Effector memory CD4-positive, alpha-beta T cell (primary cell): ENCODE results near the gene CYP3A5.
"Not testable (repeated sequence)": the region's sequence is repeated elsewhere in the genome, so short reads cannot be mapped to it uniquely, and the experiment has no call there.

Source experiments
- DNase-seq, 3 donors: peaks; one replicate each; pipeline ENCODE4 v3.0.0-alpha.2; 2020
- H3K27ac ChIP-seq: 2 replicates; pipeline ENCODE4 v1.7.0; 2013; ENCODE audit warnings: mild to moderate bottlenecking, low read length, moderate library complexity; ENCODE audit not compliant: insufficient read depth, poor library complexity, severe bottlenecking
- H3K27me3 ChIP-seq: replicated peaks from 2 replicates; pipeline ENCODE4 v1.7.0; 2013; ENCODE audit warnings: mild to moderate bottlenecking, low read length; ENCODE audit not compliant: insufficient read depth, control insufficient read depth, poor library complexity, severe bottlenecking
- H3K36me3 ChIP-seq: 2 replicates; pipeline ENCODE4 v1.7.0; 2013; ENCODE audit warnings: mild to moderate bottlenecking, low read length, moderate library complexity; ENCODE audit not compliant: control insufficient read depth, insufficient read depth
- H3K4me1 ChIP-seq: 2 replicates; pipeline ENCODE4 v1.7.0; 2013; ENCODE audit warnings: low read length, mild to moderate bottlenecking; ENCODE audit not compliant: control insufficient read depth, insufficient read depth, poor library complexity, severe bottlenecking
- H3K4me3 ChIP-seq: 2 replicates; pipeline ENCODE4 v1.7.0; 2013; ENCODE audit warnings: low read length, low read depth, mild to moderate bottlenecking; ENCODE audit not compliant: insufficient read depth, poor library complexity, severe bottlenecking
- H3K9me3 ChIP-seq: 2 replicates; pipeline ENCODE4 v1.7.0; 2013; ENCODE audit warnings: mild to moderate bottlenecking, low read length, moderate library complexity; ENCODE audit not compliant: control insufficient read depth

The CYP3A5 gene

GRCh38 chr7:99685871-99686608, 6.2 kb upstream of the CYP3A5 start:
- not testable (repeated sequence) for H3K27me3 ChIP-seq, DNase-seq, H3K36me3 ChIP-seq, H3K9me3 ChIP-seq, H3K4me3 ChIP-seq, H3K27ac ChIP-seq, H3K4me1 ChIP-seq

GRCh38 chr7:99685129-99685758, 5.4 kb upstream of the CYP3A5 start:
- Histone ChIP-seq H3K36me3 (no peaks in the 10 kb centered on the region), H3K27ac (no peak overlapping the region), H3K4me1 (no peaks in the 10 kb centered on the region), H3K9me3 (no peaks in the 10 kb centered on the region), H3K4me3 (no peak overlapping the region), H3K27me3 (no peaks in the 10 kb centered on the region)
- DNase-seq, result no peak

GRCh38 chr7:99679032-99679399, 780 bp downstream of the CYP3A5 start:
- no peaks in the 10 kb centered on the region for H3K27me3 ChIP-seq
- no peak for DNase-seq
- H3K27ac ChIP-seq, result no peak overlapping the region
- H3K4me1 ChIP-seq, result no peaks in the 10 kb centered on the region
- no peaks in the 10 kb centered on the region for H3K36me3 ChIP-seq
- no peak overlapping the region for H3K4me3 ChIP-seq
- H3K9me3 ChIP-seq, result no peaks in the 10 kb centered on the region

GRCh38 chr7:99677648-99678045, 2.1 kb downstream of the CYP3A5 start:
- no peaks in the 10 kb centered on the region for H3K9me3 ChIP-seq
- H3K27me3 ChIP-seq, result no peaks in the 10 kb centered on the region
- H3K4me3 ChIP-seq, result no peak overlapping the region
- H3K4me1 ChIP-seq, result no peaks in the 10 kb centered on the region
- no peaks in the 10 kb centered on the region for H3K36me3 ChIP-seq
- DNase-seq, result no peak
- H3K27ac ChIP-seq, result no peak overlapping the region

GRCh38 chr7:99677013-99677647, 2.7 kb downstream of the CYP3A5 start:
- H3K27me3 ChIP-seq, result no peaks in the 10 kb centered on the region
- no peaks in the 10 kb centered on the region for H3K4me1 ChIP-seq
- no peak overlapping the region for H3K4me3 ChIP-seq
- no peak for DNase-seq
- no peak overlapping the region for H3K27ac ChIP-seq
- no peaks in the 10 kb centered on the region for H3K36me3 ChIP-seq
- H3K9me3 ChIP-seq, result no peaks in the 10 kb centered on the region

GRCh38 chr7:99674995-99675742, 4.6 kb downstream of the CYP3A5 start:
- no peak overlapping the region for H3K4me3 ChIP-seq
- H3K4me1 ChIP-seq, result no peaks in the 10 kb centered on the region
- no peaks in the 10 kb centered on the region for H3K27me3 ChIP-seq
- no peaks in the 10 kb centered on the region for H3K9me3 ChIP-seq
- H3K36me3 ChIP-seq, result no peaks in the 10 kb centered on the region
- H3K27ac ChIP-seq, result no peak overlapping the region
- no peak for DNase-seq

GRCh38 chr7:99672573-99672972, 7.2 kb downstream of the CYP3A5 start:
- Histone ChIP-seq H3K27me3 (no peaks in the 10 kb centered on the region), H3K4me3 (no peak overlapping the region), H3K4me1 (no peaks in the 10 kb centered on the region), H3K36me3 (no peaks in the 10 kb centered on the region), H3K27ac (no peak overlapping the region), H3K9me3 (no peaks in the 10 kb centered on the region)
- DNase-seq, result no peak

- Histone ChIP-seq H3K4me3 (no peak overlapping the region), H3K27ac (no peak overlapping the region), H3K36me3 (no peaks in the 10 kb centered on the region), H3K27me3 (no peaks in the 10 kb centered on the region), H3K4me1 (no peaks in the 10 kb centered on the region), H3K9me3 (no peaks in the 10 kb centered on the region)
- no peak for DNase-seq
Measured at GRCh38 chr7:99669782-99670181, 10.0 kb downstream of the CYP3A5 start.

GRCh38 chr7:99668541-99668940, 11.3 kb downstream of the CYP3A5 start:
- Histone ChIP-seq H3K36me3 (no peaks in the 10 kb centered on the region), H3K27ac (no peak overlapping the region), H3K9me3 (no peaks in the 10 kb centered on the region), H3K4me3 (no peak overlapping the region), H3K4me1 (no peaks in the 10 kb centered on the region), H3K27me3 (no peaks in the 10 kb centered on the region)
- DNase-seq, result no peak

GRCh38 chr7:99667179-99667578, 12.6 kb downstream of the CYP3A5 start:
- H3K27ac ChIP-seq, result no peak overlapping the region
- no peaks in the 10 kb centered on the region for H3K4me1 ChIP-seq
- no peaks in the 10 kb centered on the region for H3K36me3 ChIP-seq
- no peaks in the 10 kb centered on the region for H3K27me3 ChIP-seq
- DNase-seq, result no peak
- H3K4me3 ChIP-seq, result no peak overlapping the region
- no peaks in the 10 kb centered on the region for H3K9me3 ChIP-seq
